Fibroblast of lung (primary cell): ENCODE data around the gene GSC2. TPM values are rescaled to one million over a fixed set of nuclear protein-coding genes. Genes with fewer than 3 reads are reported as not detected.

Source experiments
- DNase-seq, 2 donors: peaks; one replicate each; pipeline versions ENCODE4 v3.0.0 to v3.0.0-alpha.2; 2010; ENCODE audit warnings: low read depth in 2 of 2
- H2AFZ ChIP-seq: 2 replicates; pipeline ENCODE4 v1.5.1; 2012; ENCODE audit warnings: low read length, control low read depth, inconsistent platforms
- H3K27ac ChIP-seq: 2 replicates; pipeline ENCODE4 v1.5.1; 2011; ENCODE audit warnings: low read length, control low read depth; ENCODE audit not compliant: insufficient read depth
- H3K27me3 ChIP-seq: 2 replicates; pipeline ENCODE4 v1.5.1; 2011; ENCODE audit warnings: mild to moderate bottlenecking, low read length; ENCODE audit not compliant: control insufficient read depth, insufficient read depth
- H3K36me3 ChIP-seq: 2 replicates; pipeline ENCODE4 v1.5.1; 2011; ENCODE audit warnings: low read length; ENCODE audit not compliant: control insufficient read depth, insufficient read depth
- H3K4me1 ChIP-seq: 2 replicates; pipeline ENCODE4 v1.5.1; 2011; ENCODE audit warnings: low read length; ENCODE audit not compliant: control insufficient read depth, insufficient read depth; ENCODE audit errors: extremely low read depth
- H3K4me2 ChIP-seq: 2 replicates; pipeline ENCODE4 v1.5.1; 2011; ENCODE audit warnings: low read length, control low read depth; ENCODE audit not compliant: insufficient read depth; ENCODE audit errors: extremely low read depth
- H3K4me3 ChIP-seq, 4 experiments: fragments of 200-600 bp in 1 of 4; sonication (generic) in 1 of 4; replicated peaks in 1 of 4; 2 replicates each; pipeline ENCODE4 v1.5.1; 2011 to 2016; ENCODE audit warnings: low read length in 4 of 4, low read depth in 3 of 4, mild to moderate bottlenecking in 3 of 4, control low read depth in 2 of 4, inconsistent platforms in 1 of 4, mixed read lengths in 1 of 4; ENCODE audit not compliant: insufficient read depth in 1 of 4; ENCODE audit errors: control extremely low read depth in 1 of 4
- H3K79me2 ChIP-seq: 2 replicates; pipeline ENCODE4 v1.5.1; 2012; ENCODE audit warnings: mild to moderate bottlenecking, low read length, inconsistent platforms; ENCODE audit not compliant: control insufficient read depth, insufficient read depth
- H3K9ac ChIP-seq: 2 replicates; pipeline ENCODE4 v1.5.1; 2011; ENCODE audit warnings: mild to moderate bottlenecking, low read length, control low read depth; ENCODE audit not compliant: insufficient read depth
- H3K9me3 ChIP-seq: 2 replicates; pipeline ENCODE4 v1.5.1; 2012; ENCODE audit warnings: low read depth, low read length; ENCODE audit not compliant: control insufficient read depth, insufficient read depth
- H4K20me1 ChIP-seq: 2 replicates; pipeline ENCODE4 v1.5.1; 2011; ENCODE audit warnings: low read length; ENCODE audit not compliant: control insufficient read depth, insufficient read depth; ENCODE audit errors: extremely low read depth
- CTCF ChIP-seq, 2 donors: IDR thresholded peaks in 1 of 2; conservative IDR thresholded peaks in 1 of 2; 1 replicate in 1 of 2; 2 replicates in 1 of 2; pipeline ENCODE4 v1.5.1; 2011 to 2012; ENCODE audit warnings: low read length in 2 of 2, control low read depth in 1 of 2, inconsistent platforms in 1 of 2, low read depth in 1 of 2, mild to moderate bottlenecking in 1 of 2
- EZH2 ChIP-seq: IDR thresholded peaks from 2 replicates; pipeline ENCODE4 v1.5.1; 2012; ENCODE audit warnings: low read length, control low read depth, mild to moderate bottlenecking; ENCODE audit errors: missing control alignments
- polyA plus RNA-seq, 2 donors: library from polyadenylated mRNA; depleted of rRNA in 1 of 2; stranded (reverse) in 1 of 2; unstranded in 1 of 2; fragments of >200 nt; gene quantifications; 2 replicates each; pipeline ENCODE4 v1.2.1, GENCODE V29; 2011 to 2012; ENCODE audit warnings: missing spikeins in 1 of 2
- total RNA-seq: library from RNA; depleted of rRNA; stranded (reverse); fragments of >200 nt; gene quantifications from 2 replicates; pipeline ENCODE4 v1.2.1, GENCODE V29; 2014

The GSC2 gene
- total and polyA plus RNA-seq, 2 donors (not counting 1 experiment from before 2014, with no cell fraction given) = not detected

- peaks cover 4% of the 10 kb centered on the region for H4K20me1 ChIP-seq
These were observed 40.0 kb downstream of the GSC2 start for GRCh38 chr22:19110064-19110458.

GRCh38 chr22:19109198-19110063, 40.7 kb downstream of the GSC2 start:
- Histone ChIP-seq H3K4me3 (no peak overlapping the region), H3K79me2 (peaks cover 58% of the 10 kb centered on the region), H3K27me3 (no peaks in the 10 kb centered on the region), H3K4me2 (no peak overlapping the region), H3K9me3 (no peaks in the 10 kb centered on the region), H3K9ac (no peak overlapping the region), H3K4me1 (peaks cover 2% of the 10 kb centered on the region), H3K36me3 (no peaks in the 10 kb centered on the region), H3K27ac (no peak overlapping the region), H4K20me1 (peaks cover 4% of the 10 kb centered on the region), H2AFZ (no peak overlapping the region)
- TF ChIP-seq EZH2 = no peak
- no peak for TF ChIP-seq CTCF (conservative IDR thresholded peaks at IDR 0.05 in 1 of 2, IDR thresholded peaks at IDR 0.05 in 1 of 2; ENCODE audit: low read depth in 1 of 2, low read length in 2 of 2)
- DNase-seq = peak; percentile 48 to 72

More at GRCh38 chr22:19110064-19110458, 40.0 kb downstream of the GSC2 start:
- Histone ChIP-seq H3K36me3 (no peaks in the 10 kb centered on the region), H3K27me3 (no peaks in the 10 kb centered on the region), H3K4me2 (no peak overlapping the region), H3K4me3 (no peak overlapping the region), H3K4me1 (no peaks in the 10 kb centered on the region), H3K9me3 (no peaks in the 10 kb centered on the region), H3K9ac (no peak overlapping the region), H3K27ac (no peak overlapping the region), H2AFZ (no peak overlapping the region), H3K79me2 (peaks cover 62% of the 10 kb centered on the region)
- TF ChIP-seq EZH2 (no peak), CTCF (conservative IDR thresholded peaks at IDR 0.05 in 1 of 2, IDR thresholded peaks at IDR 0.05 in 1 of 2; ENCODE audit: low read depth in 1 of 2, low read length in 2 of 2) (no peak)
- DNase-seq = no peak

GRCh38 chr22:19108807-19109197, 41.3 kb downstream of the GSC2 start:
- Histone ChIP-seq H3K9me3 (no peaks in the 10 kb centered on the region), H4K20me1 (peaks cover 4% of the 10 kb centered on the region), H3K9ac (no peak overlapping the region), H3K79me2 (peaks cover 55% of the 10 kb centered on the region), H3K27me3 (no peaks in the 10 kb centered on the region), H3K4me3 (no peak overlapping the region), H3K36me3 (no peaks in the 10 kb centered on the region), H2AFZ (no peak overlapping the region), H3K4me1 (peaks cover 3% of the 10 kb centered on the region), H3K27ac (no peak overlapping the region), H3K4me2 (no peak overlapping the region)
- TF ChIP-seq CTCF (conservative IDR thresholded peaks at IDR 0.05 in 1 of 2, IDR thresholded peaks at IDR 0.05 in 1 of 2; ENCODE audit: low read depth in 1 of 2, low read length in 2 of 2) (no peak), EZH2 (no peak)
- DNase-seq = no peak
